IgD-negative memory B cell (primary cell): ENCODE data around the gene OR2J2. TPM values are rescaled to one million over a fixed set of nuclear protein-coding genes. Genes with fewer than 3 reads are reported as not detected.
A peak's percentile ranks its signal among the peaks of the same experiment; 100 is the strongest.
"Not testable (repeated sequence)": the region's sequence is repeated elsewhere in the genome, so short reads cannot be mapped to it uniquely, and the experiment has no call there.

ENCODE experiments used
- H3K27ac Mint-ChIP-seq, 3 donors: one replicate each; pipeline ENCODE4 v1.8.0; 2020 to 2022; ENCODE audit warnings: mild to moderate bottlenecking in 3 of 3, mixed read lengths in 3 of 3, moderate library complexity in 1 of 3
- H3K27me3 Mint-ChIP-seq: one replicate; pipeline ENCODE4 v1.8.0; 2021; ENCODE audit warnings: mixed read lengths
- H3K36me3 Mint-ChIP-seq: one replicate; pipeline ENCODE4 v1.8.0; 2020; ENCODE audit warnings: mild to moderate bottlenecking, mixed read lengths
- H3K4me1 Mint-ChIP-seq, 3 donors: one replicate each; pipeline ENCODE4 v1.8.0; 2020 to 2022; ENCODE audit warnings: mixed read lengths in 3 of 3, mild to moderate bottlenecking in 1 of 3
- H3K4me3 Mint-ChIP-seq, 4 donors: one replicate each; pipeline ENCODE4 v1.8.0; 2020 to 2022; ENCODE audit warnings: mild to moderate bottlenecking in 4 of 4, mixed read lengths in 4 of 4, moderate library complexity in 3 of 4
- H3K9me3 Mint-ChIP-seq, 3 donors: one replicate each; pipeline ENCODE4 v1.8.0; 2020 to 2021; ENCODE audit warnings: mixed read lengths in 3 of 3, mild to moderate bottlenecking in 1 of 3
- polyA plus RNA-seq: library from polyadenylated mRNA; unstranded; fragments of 300-500 nt; fragmentation: Illumina TruSeq; gene quantifications from one replicate; pipeline ENCODE4 v1.2.3, GENCODE V29; 2021

The OR2J2 gene
- not detected for polyA plus RNA-seq

- not testable (repeated sequence) for H3K36me3 Mint-ChIP-seq, H3K27ac Mint-ChIP-seq, H3K4me1 Mint-ChIP-seq, H3K9me3 Mint-ChIP-seq, H3K27me3 Mint-ChIP-seq
- H3K4me3 Mint-ChIP-seq = peak within 1 kb of the TSS in 1 of 4 donors; percentile 19
Measured at GRCh38 chr6:29170607-29171006, at the start of gene OR2J2. Gene OR2J2, plus strand, starts transcription at chr6:29170907. Its CDS starts 2,729 bp downstream, at chr6:29173636.

- H3K4me1 Mint-ChIP-seq = no peaks in the 10 kb centered on the region
- H3K36me3 Mint-ChIP-seq = no peaks in the 10 kb centered on the region
- H3K27me3 Mint-ChIP-seq = peaks cover 17% of the 10 kb centered on the region
- H3K9me3 Mint-ChIP-seq = peaks cover 0 to 2% (median 0%) of the 10 kb centered on the region in 3 donors
- H3K4me3 Mint-ChIP-seq = no peak overlapping the region
- H3K27ac Mint-ChIP-seq = no peak overlapping the region
Measured at GRCh38 chr6:29129326-29130012, 41.2 kb upstream of the OR2J2 start.

GRCh38 chr6:29130644-29131043 lies 40.1 kb upstream of the OR2J2 start:
- Mint-ChIP-seq H3K9me3 (peaks cover 0 to 3% (median 0%) of the 10 kb centered on the region in 3 donors), H3K4me1 (no peaks in the 10 kb centered on the region), H3K36me3 (no peaks in the 10 kb centered on the region), H3K27ac (no peak overlapping the region), H3K4me3 (no peak overlapping the region), H3K27me3 (peaks cover 13% of the 10 kb centered on the region)

GRCh38 chr6:29131691-29132090 lies 39.0 kb upstream of the OR2J2 start:
- Mint-ChIP-seq H3K36me3 (no peaks in the 10 kb centered on the region), H3K27me3 (peaks cover 10% of the 10 kb centered on the region), H3K9me3 (peaks cover 0 to 3% (median 0%) of the 10 kb centered on the region in 3 donors), H3K27ac (no peak overlapping the region), H3K4me1 (no peaks in the 10 kb centered on the region), H3K4me3 (no peak overlapping the region)

GRCh38 chr6:29137724-29138123 lies 33.0 kb upstream of the OR2J2 start:
- Mint-ChIP-seq H3K4me1 (no peaks in the 10 kb centered on the region), H3K27me3 (peaks cover 3% of the 10 kb centered on the region), H3K9me3 (peaks cover 0 to 7% (median 3%) of the 10 kb centered on the region in 3 donors), H3K27ac (no peak overlapping the region), H3K4me3 (no peak overlapping the region), H3K36me3 (no peaks in the 10 kb centered on the region)

GRCh38 chr6:29141606-29142005 lies 29.1 kb upstream of the OR2J2 start:
- Mint-ChIP-seq H3K4me1 (no peaks in the 10 kb centered on the region), H3K4me3 (no peak overlapping the region), H3K9me3 (peaks cover 0 to 9% (median 5%) of the 10 kb centered on the region in 3 donors), H3K27ac (no peak overlapping the region), H3K27me3 (peaks cover 1% of the 10 kb centered on the region), H3K36me3 (no peaks in the 10 kb centered on the region)

GRCh38 chr6:29142309-29142708 lies 28.4 kb upstream of the OR2J2 start:
- Mint-ChIP-seq H3K36me3 (no peaks in the 10 kb centered on the region), H3K27ac (no peak overlapping the region), H3K4me1 (no peaks in the 10 kb centered on the region), H3K4me3 (no peak overlapping the region), H3K9me3 (peaks cover 0 to 9% (median 5%) of the 10 kb centered on the region in 3 donors), H3K27me3 (peaks cover 1% of the 10 kb centered on the region)

- H3K9me3 Mint-ChIP-seq = peaks cover 0 to 13% (median 8%) of the 10 kb centered on the region in 3 donors
- no peaks in the 10 kb centered on the region for H3K36me3 Mint-ChIP-seq
- H3K4me1 Mint-ChIP-seq = no peaks in the 10 kb centered on the region
- no peak overlapping the region for H3K4me3 Mint-ChIP-seq
- H3K27me3 Mint-ChIP-seq = peaks cover 1% of the 10 kb centered on the region
- H3K27ac Mint-ChIP-seq = no peak overlapping the region
Measured at GRCh38 chr6:29146179-29146578, 24.5 kb upstream of the OR2J2 start.

- H3K36me3 Mint-ChIP-seq = no peaks in the 10 kb centered on the region
Measured at GRCh38 chr6:29147074-29147473, 23.6 kb upstream of the OR2J2 start.

GRCh38 chr6:29149444-29149843 lies 21.3 kb upstream of the OR2J2 start:
- not testable (repeated sequence) for H3K27me3 Mint-ChIP-seq, H3K4me1 Mint-ChIP-seq, H3K36me3 Mint-ChIP-seq, H3K27ac Mint-ChIP-seq, H3K4me3 Mint-ChIP-seq, H3K9me3 Mint-ChIP-seq

More at GRCh38 chr6:29147074-29147473, 23.6 kb upstream of the OR2J2 start:
- no peaks in the 10 kb centered on the region for H3K4me1 Mint-ChIP-seq
- H3K27ac Mint-ChIP-seq = no peak overlapping the region
- peaks cover 0 to 13% (median 11%) of the 10 kb centered on the region in 3 donors for H3K9me3 Mint-ChIP-seq
- H3K4me3 Mint-ChIP-seq = no peak overlapping the region
- H3K27me3 Mint-ChIP-seq = peaks cover 1% of the 10 kb centered on the region

GRCh38 chr6:29153083-29153482 lies 17.6 kb upstream of the OR2J2 start:
- Mint-ChIP-seq H3K4me1 (no peaks in the 10 kb centered on the region), H3K27ac (no peak overlapping the region), H3K27me3 (peaks cover 4% of the 10 kb centered on the region), H3K4me3 (no peak overlapping the region), H3K36me3 (no peaks in the 10 kb centered on the region), H3K9me3 (peaks cover 4 to 11% (median 10%) of the 10 kb centered on the region in 3 donors)

- H3K4me3 Mint-ChIP-seq, H3K27ac Mint-ChIP-seq, H3K9me3 Mint-ChIP-seq, H3K36me3 Mint-ChIP-seq, H3K27me3 Mint-ChIP-seq, H3K4me1 Mint-ChIP-seq: not testable (repeated sequence)
Measured at GRCh38 chr6:29155182-29155581, 15.5 kb upstream of the OR2J2 start.

GRCh38 chr6:29159922-29160321 lies 10.8 kb upstream of the OR2J2 start:
- H3K36me3 Mint-ChIP-seq, H3K9me3 Mint-ChIP-seq, H3K27ac Mint-ChIP-seq, H3K27me3 Mint-ChIP-seq, H3K4me3 Mint-ChIP-seq, H3K4me1 Mint-ChIP-seq: not testable (repeated sequence)

- not testable (repeated sequence) for H3K4me3 Mint-ChIP-seq, H3K9me3 Mint-ChIP-seq, H3K27ac Mint-ChIP-seq, H3K36me3 Mint-ChIP-seq, H3K27me3 Mint-ChIP-seq, H3K4me1 Mint-ChIP-seq
Measured at GRCh38 chr6:29165571-29165970, 5.1 kb upstream of the OR2J2 start.

- H3K36me3 Mint-ChIP-seq = no peaks in the 10 kb centered on the region
- peaks cover 0 to 4% (median 3%) of the 10 kb centered on the region in 3 donors for H3K9me3 Mint-ChIP-seq
- H3K4me3 Mint-ChIP-seq = no peak overlapping the region
- no peaks in the 10 kb centered on the region for H3K27me3 Mint-ChIP-seq
- H3K4me1 Mint-ChIP-seq = no peaks in the 10 kb centered on the region
- H3K27ac Mint-ChIP-seq = no peak overlapping the region
Measured at GRCh38 chr6:29171736-29172135, 1.0 kb downstream of the OR2J2 start.

- Mint-ChIP-seq H3K27ac (no peak overlapping the region), H3K4me1 (no peaks in the 10 kb centered on the region), H3K27me3 (peaks cover 3% of the 10 kb centered on the region), H3K9me3 (peaks cover 0 to 9% (median 1%) of the 10 kb centered on the region in 3 donors), H3K36me3 (no peaks in the 10 kb centered on the region), H3K4me3 (no peak overlapping the region)
Measured at GRCh38 chr6:29183594-29183993, 12.9 kb downstream of the OR2J2 start.
